GM12865 (cell line): Measurements from ENCODE around the gene RIBC2.

Source experiments
- DNase-seq: peaks from one replicate; pipeline ENCODE4 v3.0.0; 2010; ENCODE audit warnings: low read depth
- H3K4me3 ChIP-seq: 2 replicates; pipeline ENCODE4 v1.5.1; 2011; ENCODE audit warnings: mild to moderate bottlenecking, low read depth, low read length, control low read depth
- CTCF ChIP-seq: IDR thresholded peaks from 2 replicates; pipeline ENCODE4 v1.5.1; 2011; ENCODE audit warnings: low read length, control low read depth, low read depth, inconsistent platforms; ENCODE audit not compliant: insufficient read depth; ENCODE audit errors: missing control alignments

The RIBC2 gene

GRCh38 chr22:45397806-45398205 lies 15.7 kb upstream of the RIBC2 start:
- peak; percentile 38 for DNase-seq
- TF ChIP-seq CTCF = peak; percentile 24
- no peak overlapping the region for H3K4me3 ChIP-seq

- no peak for DNase-seq
- TF ChIP-seq CTCF = no peak
These were observed 15.3 kb upstream of the RIBC2 start for GRCh38 chr22:45398214-45398613.

GRCh38 chr22:45399712-45400445 lies 13.6 kb upstream of the RIBC2 start:
- no peak for DNase-seq
- TF ChIP-seq CTCF = no peak
- no peak overlapping the region for H3K4me3 ChIP-seq

More at GRCh38 chr22:45398214-45398613, 15.3 kb upstream of the RIBC2 start:
- no peak overlapping the region for H3K4me3 ChIP-seq

- H3K4me3 ChIP-seq = no peak overlapping the region
- TF ChIP-seq CTCF = no peak
- DNase-seq = no peak
These were observed 11.0 kb upstream of the RIBC2 start for GRCh38 chr22:45402466-45402985.

GRCh38 chr22:45407793-45408192 lies 5.7 kb upstream of the RIBC2 start:
- TF ChIP-seq CTCF = no peak
- H3K4me3 ChIP-seq = no peak overlapping the region
- no peak for DNase-seq

GRCh38 chr22:45413013-45413367 lies 503 bp upstream of the RIBC2 start:
- TF ChIP-seq CTCF = no peak
- no peak for DNase-seq
- H3K4me3 ChIP-seq = peak overlapping the region; percentile 83
